Adipocyte (in vitro differentiated cells): Measurements from ENCODE around the gene LTB4R.
"Not testable (repeated sequence)": the region's sequence is repeated elsewhere in the genome, so short reads cannot be mapped to it uniquely, and the experiment has no call there.

Experiments
- DNase-seq: peaks from one replicate; pipeline ENCODE4 v3.0.0-alpha.2; 2015; ENCODE audit warnings: low read depth
- H3K27me3 ChIP-seq: replicated peaks from 2 replicates; pipeline ENCODE4 v1.7.0; 2013; ENCODE audit warnings: mild to moderate bottlenecking, low read length, moderate library complexity; ENCODE audit not compliant: control insufficient read depth, insufficient read depth
- H3K36me3 ChIP-seq: 2 replicates; pipeline ENCODE4 v1.7.0; 2013; ENCODE audit warnings: low read length, mild to moderate bottlenecking, moderate library complexity; ENCODE audit not compliant: control insufficient read depth, insufficient read depth, severe bottlenecking
- H3K4me1 ChIP-seq: 2 replicates; pipeline ENCODE4 v1.7.0; 2013; ENCODE audit warnings: mild to moderate bottlenecking, low read length, moderate library complexity; ENCODE audit not compliant: control insufficient read depth, insufficient read depth
- H3K4me3 ChIP-seq: 2 replicates; pipeline ENCODE4 v1.7.0; 2013; ENCODE audit warnings: mild to moderate bottlenecking, low read length, moderate library complexity
- H3K9ac ChIP-seq: 2 replicates; pipeline ENCODE4 v1.7.0; 2013; ENCODE audit warnings: mild to moderate bottlenecking, low read length, moderate library complexity
- H3K9me3 ChIP-seq: 2 replicates; pipeline ENCODE4 v1.7.0; 2013; ENCODE audit warnings: mild to moderate bottlenecking, low read length, moderate library complexity; ENCODE audit not compliant: control insufficient read depth

Gene LTB4R

GRCh38 chr14:24339284-24340151 is 28.2 kb downstream of the LTB4R start, which contains the start of gene RIPK3:
TSS of gene RIPK3 (minus strand) at chr14:24339991. CDS start at chr14:24339826, 165 bp downstream.
- H3K27me3 ChIP-seq: peaks cover 4% of the 10 kb centered on the region
- H3K4me3 ChIP-seq: peak within 1 kb of the TSS; percentile 81

DNA sequence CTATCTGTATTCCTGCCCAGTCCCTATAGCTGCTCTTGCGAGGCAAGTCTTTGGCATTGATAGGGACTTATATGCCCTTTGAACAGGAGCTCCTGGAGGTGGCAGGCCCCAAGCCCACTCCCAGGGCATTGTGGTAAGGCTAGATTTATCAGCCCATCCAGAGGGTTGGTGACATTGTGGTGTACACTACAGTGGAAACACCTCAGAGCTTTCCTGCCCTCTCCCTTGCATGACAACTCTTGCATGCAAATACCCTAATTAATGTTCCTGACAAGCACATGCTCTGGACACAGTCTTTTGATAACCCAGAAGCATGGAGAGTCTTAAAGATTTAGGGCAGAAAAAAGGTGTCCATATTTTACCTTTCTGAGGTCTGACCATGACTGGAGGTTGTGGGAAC is 29.3 kb downstream of the LTB4R start:
- H3K9me3 ChIP-seq: no peaks in the 10 kb centered on the region
- H3K4me1 ChIP-seq: peaks cover 10% of the 10 kb centered on the region
- no peaks in the 10 kb centered on the region for H3K36me3 ChIP-seq
- DNase-seq: no peak
- H3K9ac ChIP-seq: no peak overlapping the region
- no peak overlapping the region for H3K4me3 ChIP-seq
- H3K27me3 ChIP-seq: peaks cover 4% of the 10 kb centered on the region

More at GRCh38 chr14:24339284-24340151, 28.2 kb downstream of the LTB4R start, which contains the start of gene RIPK3:
- Histone ChIP-seq H3K4me1 (peaks cover 13% of the 10 kb centered on the region), H3K9me3 (no peaks in the 10 kb centered on the region), H3K9ac (peak within 1 kb of the TSS; percentile 73), H3K36me3 (no peaks in the 10 kb centered on the region)
- no peak for DNase-seq

DNA sequence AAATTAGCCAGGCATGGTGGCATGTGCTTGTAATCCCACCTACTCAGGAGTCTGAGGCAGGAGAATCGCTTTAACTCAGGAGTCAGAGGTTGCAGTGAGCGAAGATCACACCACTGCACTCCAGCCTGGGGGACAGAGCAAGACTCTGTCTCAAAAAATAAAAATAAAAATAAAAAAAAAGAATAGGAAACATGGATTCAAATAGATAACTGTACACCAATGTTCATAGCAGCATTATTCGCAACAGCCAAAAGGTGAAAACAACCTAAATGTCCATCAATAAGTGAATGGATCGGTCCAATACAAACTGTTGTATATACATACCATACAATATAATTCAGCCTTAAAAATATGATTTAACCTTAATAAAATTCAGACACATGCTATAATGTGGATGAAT is 31.6 kb downstream of the LTB4R start:
- no peak for DNase-seq
- Histone ChIP-seq H3K4me1 (peaks cover 10% of the 10 kb centered on the region), H3K27me3 (peaks cover 4% of the 10 kb centered on the region), H3K36me3 (no peaks in the 10 kb centered on the region), H3K4me3 (no peak overlapping the region), H3K9me3 (no peaks in the 10 kb centered on the region), H3K9ac (no peak overlapping the region)

- Histone ChIP-seq H3K9me3 (no peaks in the 10 kb centered on the region), H3K4me1 (peaks cover 6% of the 10 kb centered on the region), H3K27me3 (no peaks in the 10 kb centered on the region), H3K36me3 (no peaks in the 10 kb centered on the region), H3K9ac (no peak overlapping the region), H3K4me3 (no peak overlapping the region)
- DNase-seq: no peak
These were observed 32.7 kb downstream of the LTB4R start for GRCh38 chr14:24343795-24344660.

- no peak for DNase-seq
- peaks cover 14% of the 10 kb centered on the region for H3K4me1 ChIP-seq
- no peaks in the 10 kb centered on the region for H3K27me3 ChIP-seq
- no peaks in the 10 kb centered on the region for H3K36me3 ChIP-seq
- no peak overlapping the region for H3K4me3 ChIP-seq
- H3K9me3 ChIP-seq: no peaks in the 10 kb centered on the region
- H3K9ac ChIP-seq: no peak overlapping the region
These were observed 35.8 kb downstream of the LTB4R start for GRCh38 chr14:24347134-24347533.

DNA sequence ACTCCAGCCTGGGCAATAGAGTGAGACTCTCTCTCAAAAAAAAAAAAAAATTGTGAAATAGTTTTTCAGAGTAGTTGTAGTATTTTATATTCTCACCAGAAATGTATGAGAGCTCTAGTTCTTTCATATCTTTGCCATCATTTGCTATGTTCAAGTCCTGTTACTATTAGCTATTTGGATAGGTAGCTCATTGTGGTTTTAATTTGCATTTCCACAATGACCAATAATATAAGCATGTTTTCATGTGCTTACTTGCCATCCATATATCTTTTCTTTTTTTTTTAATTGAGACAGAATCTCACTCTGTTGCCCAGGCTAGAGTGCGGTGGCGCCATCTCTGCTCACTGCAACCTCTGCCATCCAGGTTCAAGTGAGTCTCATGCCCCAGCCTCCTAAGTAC is 36.9 kb downstream of the LTB4R start:
- H3K9ac ChIP-seq: no peak overlapping the region
- peaks cover 15% of the 10 kb centered on the region for H3K4me1 ChIP-seq
- no peak for DNase-seq
- no peak overlapping the region for H3K4me3 ChIP-seq
- no peaks in the 10 kb centered on the region for H3K9me3 ChIP-seq
- no peaks in the 10 kb centered on the region for H3K36me3 ChIP-seq
- H3K27me3 ChIP-seq: no peaks in the 10 kb centered on the region

- no peak overlapping the region for H3K9ac ChIP-seq
- no peaks in the 10 kb centered on the region for H3K9me3 ChIP-seq
- no peak overlapping the region for H3K4me3 ChIP-seq
- no peaks in the 10 kb centered on the region for H3K36me3 ChIP-seq
- peaks cover 24% of the 10 kb centered on the region for H3K4me1 ChIP-seq
- DNase-seq: no peak
- no peaks in the 10 kb centered on the region for H3K27me3 ChIP-seq
These were observed 38.4 kb downstream of the LTB4R start for GRCh38 chr14:24349742-24350141.

GRCh38 chr14:24351517-24351916 is 40.2 kb downstream of the LTB4R start:
- H3K9ac ChIP-seq: peak overlapping the region; percentile 22
- peaks cover 24% of the 10 kb centered on the region for H3K4me1 ChIP-seq
- peak; percentile 77 for DNase-seq
- no peaks in the 10 kb centered on the region for H3K36me3 ChIP-seq
- no peaks in the 10 kb centered on the region for H3K9me3 ChIP-seq
- peak overlapping the region; percentile 13 for H3K4me3 ChIP-seq
- H3K27me3 ChIP-seq: no peaks in the 10 kb centered on the region

DNA sequence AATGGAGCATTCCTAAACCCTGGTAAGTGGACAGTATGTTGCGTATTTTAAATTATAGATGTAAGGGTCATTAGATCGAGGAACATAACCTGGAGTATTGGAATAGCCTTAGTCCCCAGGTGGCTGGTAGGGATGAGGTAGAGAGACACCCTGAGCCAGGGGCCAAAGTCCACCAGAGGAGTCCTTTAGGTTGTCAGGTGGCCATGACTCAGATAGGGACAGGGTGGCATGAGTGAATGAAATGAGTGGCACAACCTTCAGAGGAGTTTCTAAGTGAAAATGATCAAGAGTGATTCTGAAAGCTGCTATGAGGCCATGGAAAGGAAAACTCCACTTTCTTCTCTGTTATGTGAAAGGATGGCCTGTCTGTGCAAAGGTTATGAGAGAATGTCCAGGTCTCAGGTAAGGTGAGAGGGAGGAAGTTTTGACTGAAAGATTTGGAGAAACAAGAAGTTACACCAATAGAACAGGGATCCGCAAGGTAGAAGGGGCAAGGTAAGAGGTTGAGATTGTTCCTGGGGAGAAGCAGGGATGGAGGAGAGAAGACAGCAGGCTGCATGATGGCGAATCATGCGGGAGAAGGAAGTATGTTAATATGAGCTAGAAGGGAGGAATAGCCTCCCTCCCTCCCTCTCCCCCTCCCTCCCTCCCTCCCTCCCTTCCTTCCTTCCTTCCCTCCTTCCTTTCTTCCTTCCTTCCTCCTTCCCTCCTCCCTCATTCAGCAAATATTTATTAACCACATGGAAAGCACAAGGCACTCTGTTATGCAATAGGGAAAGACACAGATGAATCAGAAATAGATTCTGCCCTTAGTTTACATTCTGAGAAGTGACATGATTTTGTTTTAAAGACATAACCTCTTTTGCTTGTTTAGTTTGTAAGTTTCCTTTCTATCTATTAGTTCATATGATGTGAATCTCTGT is 42.5 kb downstream of the LTB4R start:
- Histone ChIP-seq H3K36me3 (no peaks in the 10 kb centered on the region), H3K4me1 (peaks cover 24% of the 10 kb centered on the region), H3K4me3 (no peak overlapping the region), H3K9me3 (no peaks in the 10 kb centered on the region), H3K27me3 (no peaks in the 10 kb centered on the region), H3K9ac (peak overlapping the region; percentile 51)
- peak; percentile 72 for DNase-seq

DNA sequence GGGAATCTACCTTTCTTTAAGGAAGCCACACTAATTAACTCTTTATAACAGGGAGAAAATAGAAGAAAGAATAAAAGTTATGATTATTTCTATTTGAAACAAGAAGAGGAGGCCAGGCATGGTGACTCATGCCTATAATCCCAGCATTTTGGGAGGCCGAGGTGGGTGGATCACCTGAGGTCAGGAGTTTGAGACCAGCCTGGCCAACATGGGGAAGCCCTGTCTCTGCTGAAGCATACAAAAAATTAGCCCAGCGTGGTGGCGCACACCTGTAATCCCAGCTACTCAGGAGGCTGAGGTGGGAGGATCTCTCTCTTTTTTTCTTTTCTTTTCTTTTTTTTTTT is 43.2 kb downstream of the LTB4R start:
- H3K36me3 ChIP-seq, DNase-seq, H3K4me3 ChIP-seq, H3K27me3 ChIP-seq, H3K9me3 ChIP-seq: not testable (repeated sequence)
- H3K4me1 ChIP-seq: peaks cover 24% of the 10 kb centered on the region
- peak overlapping the region; percentile 51 for H3K9ac ChIP-seq
